Limb (tissue), 2 donors: ENCODE results near the gene RFTN1.

Experiments used
- DNase-seq, 2 donors: peaks; one replicate each; pipeline ENCODE4 v3.0.0-alpha.2; 2016; ENCODE audit errors: extremely low spot score in 2 of 2

The RFTN1 gene

GRCh38 chr3:16410659-16411058 is 102.8 kb downstream of the RFTN1 start:
- no peak for DNase-seq

DNA sequence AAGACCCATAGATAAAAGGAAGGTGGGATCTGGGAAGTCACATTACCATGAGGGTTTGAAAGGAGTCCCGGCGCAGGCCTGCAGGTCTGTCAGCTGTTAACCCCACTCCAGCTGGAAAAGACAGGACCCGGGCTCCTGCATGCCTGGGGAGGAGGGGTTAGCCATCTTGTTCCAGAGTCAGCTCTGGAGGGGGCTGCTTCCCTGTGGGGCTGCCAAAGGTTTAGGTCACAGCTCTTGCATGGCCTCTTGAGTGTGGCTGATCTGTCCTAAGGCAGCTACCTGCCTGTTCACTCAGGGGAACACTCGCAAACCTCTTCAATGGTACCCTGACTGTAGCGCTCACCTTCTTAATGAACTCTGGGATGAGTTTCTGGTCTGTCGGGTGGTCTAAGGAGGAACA is 104.5 kb downstream of the RFTN1 start:
- no peak for DNase-seq

GRCh38 chr3:16407366-16407765 is 106.1 kb downstream of the RFTN1 start:
- DNase-seq = no peak

GRCh38 chr3:16406579-16406978 is 106.9 kb downstream of the RFTN1 start:
- no peak for DNase-seq

DNA sequence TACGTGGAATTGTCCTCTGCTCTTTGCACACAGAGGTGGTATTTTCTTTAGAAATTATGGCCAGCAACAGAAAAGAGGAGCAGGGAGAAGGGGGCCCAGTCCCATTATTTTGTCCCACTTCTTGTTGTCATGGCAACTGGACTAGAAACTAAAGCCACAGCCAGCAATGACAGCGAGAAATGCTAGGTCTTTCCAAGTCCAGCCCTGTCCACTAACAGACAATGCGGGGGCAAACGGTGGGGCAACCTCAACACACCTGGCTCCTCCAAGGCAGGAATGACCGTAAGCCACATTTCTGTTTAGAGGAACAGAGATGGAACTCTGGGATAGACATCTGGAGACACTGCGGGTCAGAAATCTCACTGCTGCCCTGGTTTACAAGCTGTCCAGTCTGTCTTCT is 107.3 kb downstream of the RFTN1 start:
- no peak for DNase-seq

DNA sequence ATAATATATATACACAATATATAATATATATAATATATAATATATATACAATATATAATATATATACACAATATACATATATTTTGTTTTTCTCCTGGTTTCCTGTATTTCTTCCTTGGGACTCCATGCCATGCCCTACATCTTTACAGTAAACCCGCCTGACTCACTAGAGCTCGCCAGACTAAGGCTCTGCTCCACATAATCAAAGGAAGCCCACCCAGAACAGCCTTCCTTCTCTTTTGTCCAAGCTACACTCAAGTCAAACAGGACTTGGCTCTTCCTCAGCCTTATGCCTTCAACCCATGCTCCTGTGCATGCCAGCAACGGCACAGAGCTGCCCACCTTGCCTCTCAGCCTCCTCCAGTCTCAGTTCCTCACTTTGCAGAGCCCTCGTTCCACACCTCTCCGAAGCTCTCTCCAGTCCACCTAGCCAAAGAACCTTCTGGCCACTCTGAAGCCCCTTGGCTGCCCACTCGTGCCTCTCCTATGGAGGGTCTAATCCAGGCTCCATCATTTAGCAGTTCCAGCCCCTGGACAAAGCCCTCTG is 109.1 kb downstream of the RFTN1 start:
- no peak for DNase-seq

GRCh38 chr3:16402451-16402850 is 111.0 kb downstream of the RFTN1 start:
- DNase-seq = no peak

GRCh38 chr3:16401273-16401672 is 112.2 kb downstream of the RFTN1 start:
- no peak for DNase-seq

GRCh38 chr3:16400106-16400931 is 113.2 kb downstream of the RFTN1 start:
- no peak for DNase-seq

- peak in 1 of 2 donors; percentile 33 for DNase-seq
Measured at GRCh38 chr3:16399473-16399872, 114.0 kb downstream of the RFTN1 start.

DNA sequence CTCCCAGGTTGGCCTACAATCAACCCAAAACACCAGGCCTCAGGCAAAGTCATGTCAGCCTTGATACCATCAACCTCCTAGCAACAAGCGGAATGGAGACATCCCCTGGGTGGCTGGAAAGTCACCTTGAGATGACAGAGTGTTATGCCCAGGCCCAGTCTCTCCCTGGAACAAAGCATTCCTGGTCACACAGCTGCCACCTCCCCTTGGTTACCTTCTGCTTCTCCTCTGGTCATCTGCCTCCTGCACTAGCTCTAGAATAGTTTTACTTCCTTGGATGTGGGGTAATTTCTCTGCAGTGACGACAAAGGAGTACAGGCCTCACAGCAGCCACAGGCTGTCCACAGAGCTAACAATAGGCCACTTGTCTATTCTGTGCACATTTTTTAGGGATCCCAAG is 114.9 kb downstream of the RFTN1 start:
- DNase-seq = no peak

GRCh38 chr3:16396202-16396601 is 117.3 kb downstream of the RFTN1 start:
- no peak for DNase-seq

DNA sequence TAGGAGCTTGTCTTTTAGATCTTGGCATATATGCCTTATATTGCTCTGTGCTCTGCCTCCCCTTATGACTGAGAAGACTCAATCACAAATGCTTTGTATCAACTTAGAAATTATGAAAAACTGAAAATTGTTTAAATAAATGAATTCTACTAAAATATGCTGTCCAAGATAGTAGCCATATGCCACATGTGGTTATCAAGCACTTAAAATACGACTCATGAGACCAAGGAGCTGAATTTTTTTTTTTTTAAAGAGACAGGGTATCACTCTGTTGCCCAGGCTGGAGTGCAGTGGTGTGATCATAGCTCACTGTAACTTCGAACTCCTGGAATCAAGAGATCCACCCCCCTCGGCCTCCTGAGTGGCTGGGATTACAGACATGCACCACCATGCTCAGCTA is 118.3 kb downstream of the RFTN1 start:
- DNase-seq = no peak

DNA sequence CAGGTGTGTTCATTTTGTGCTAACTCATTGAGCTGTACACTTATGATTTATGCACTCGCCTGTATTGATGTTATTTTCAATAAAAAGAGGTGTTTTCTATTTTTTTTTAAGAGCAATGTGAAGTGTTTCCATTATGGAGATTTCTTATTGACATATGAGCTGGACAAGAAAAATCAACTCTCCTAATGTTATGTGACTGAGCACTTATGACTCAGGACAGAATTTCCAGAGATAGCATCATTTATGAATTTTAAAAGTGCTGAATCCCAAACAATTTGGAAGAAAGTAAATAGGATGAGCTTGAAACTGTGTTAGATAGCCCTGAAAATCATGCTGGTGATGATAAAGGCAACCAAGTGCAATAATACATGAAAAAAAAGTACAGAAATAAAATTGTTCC is 118.9 kb downstream of the RFTN1 start:
- DNase-seq = no peak

DNA sequence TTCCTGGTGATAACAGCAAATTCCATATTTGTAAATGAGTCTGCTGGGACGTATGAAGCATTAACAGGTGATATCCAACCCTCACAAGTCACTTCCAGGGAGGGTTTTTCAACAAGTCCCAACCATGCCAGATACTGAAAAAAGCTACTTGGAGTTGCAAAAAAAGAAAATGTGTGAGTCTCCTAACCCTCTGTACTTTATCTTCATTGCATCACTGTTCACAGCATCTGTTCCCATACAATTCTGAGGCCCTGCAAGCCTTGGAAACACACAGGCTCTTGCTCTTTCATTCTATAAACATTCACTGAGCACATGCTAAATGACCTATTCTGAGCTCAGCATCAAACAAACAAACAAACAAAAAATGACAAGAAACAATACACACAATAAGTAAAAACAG is 120.8 kb downstream of the RFTN1 start:
- no peak for DNase-seq

GRCh38 chr3:16392065-16392464 is 121.4 kb downstream of the RFTN1 start:
- no peak for DNase-seq

DNA sequence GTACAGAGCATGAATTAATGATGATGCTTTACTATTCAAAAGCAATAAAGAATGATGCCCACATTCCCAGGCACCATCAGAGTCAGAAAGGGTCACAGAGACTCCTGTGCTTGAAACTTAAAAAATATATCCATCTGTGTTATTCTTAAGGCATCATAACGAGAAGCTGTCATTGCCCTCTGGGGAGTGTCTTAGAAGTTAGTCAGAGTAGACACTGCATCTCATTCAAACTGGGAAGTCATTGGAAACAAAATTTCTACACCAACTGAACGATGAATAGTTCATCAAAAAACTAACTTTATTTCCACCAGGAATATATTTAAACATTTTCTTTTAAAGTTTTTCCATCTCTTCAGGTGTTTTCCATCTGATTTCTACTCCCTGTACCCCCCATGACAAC is 122.9 kb downstream of the RFTN1 start:
- no peak for DNase-seq

DNA sequence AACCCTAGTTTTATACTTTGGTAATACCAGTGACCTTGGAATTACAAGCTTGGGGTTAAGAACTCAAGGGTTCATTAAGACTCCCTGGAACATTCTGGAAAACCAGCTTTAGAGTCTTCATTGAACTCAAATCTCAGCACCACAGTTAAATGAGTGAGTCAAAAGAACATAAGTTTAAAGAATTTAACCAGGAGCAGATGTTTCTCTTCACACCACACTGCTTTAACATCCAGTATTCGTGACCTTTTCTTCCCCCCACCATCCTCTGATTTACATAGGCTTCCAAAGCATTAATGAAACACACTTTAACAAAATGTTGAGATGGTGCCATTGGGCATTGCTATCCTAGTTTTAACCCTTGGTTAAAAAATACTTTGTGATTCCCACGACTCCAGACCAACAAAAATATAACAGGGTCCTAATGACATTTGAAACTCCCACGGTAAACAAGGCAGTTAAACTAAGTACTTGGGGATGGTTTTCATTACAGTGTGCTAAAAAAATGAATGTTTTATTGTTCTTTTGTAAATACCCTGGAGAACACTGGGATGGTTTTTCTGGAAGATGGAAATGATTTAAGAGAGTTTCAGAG is 124.6 kb downstream of the RFTN1 start:
- peak in 1 of 2 donors; percentile 56 for DNase-seq

DNA sequence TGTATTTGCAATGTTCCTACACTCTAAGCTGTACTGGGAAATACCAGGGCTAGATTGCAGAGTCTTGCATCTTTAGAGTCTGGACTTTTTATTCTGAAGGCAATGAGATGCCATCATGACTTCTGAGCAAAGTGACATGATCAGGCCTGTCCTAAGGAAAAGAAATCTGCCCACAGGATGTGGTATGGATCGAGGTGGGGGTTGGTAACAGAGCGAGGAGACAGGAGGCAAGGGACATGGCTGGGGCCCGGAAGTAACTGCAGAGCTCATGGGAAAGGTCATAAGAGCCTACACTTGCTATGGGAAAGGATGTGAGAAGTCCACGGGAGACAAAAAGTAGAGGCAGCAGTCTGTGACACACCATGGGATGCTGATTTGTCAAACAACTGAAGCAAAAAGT is 126.9 kb downstream of the RFTN1 start:
- no peak for DNase-seq

GRCh38 chr3:16385151-16385550 is 128.3 kb downstream of the RFTN1 start:
- no peak for DNase-seq

GRCh38 chr3:16383864-16384263 is 129.6 kb downstream of the RFTN1 start:
- no peak for DNase-seq

GRCh38 chr3:16382845-16383244 is 130.7 kb downstream of the RFTN1 start:
- DNase-seq = no peak

GRCh38 chr3:16381426-16381825 is 132.1 kb downstream of the RFTN1 start:
- DNase-seq = no peak
